Stimulated activated CD8-positive, alpha-beta memory T cell treated with anti-CD3 and anti-CD28 coated beads, Interleukin-15, amount 100 ng/mL, for 48 hours (primary cell): ENCODE results near the gene SLC1A7.

Experiments
- DNase-seq, 2 donors: peaks; one replicate each; pipeline ENCODE4 v3.0.0-alpha.2; 2020; ENCODE audit warnings: low read depth in 2 of 2

Gene SLC1A7

DNA sequence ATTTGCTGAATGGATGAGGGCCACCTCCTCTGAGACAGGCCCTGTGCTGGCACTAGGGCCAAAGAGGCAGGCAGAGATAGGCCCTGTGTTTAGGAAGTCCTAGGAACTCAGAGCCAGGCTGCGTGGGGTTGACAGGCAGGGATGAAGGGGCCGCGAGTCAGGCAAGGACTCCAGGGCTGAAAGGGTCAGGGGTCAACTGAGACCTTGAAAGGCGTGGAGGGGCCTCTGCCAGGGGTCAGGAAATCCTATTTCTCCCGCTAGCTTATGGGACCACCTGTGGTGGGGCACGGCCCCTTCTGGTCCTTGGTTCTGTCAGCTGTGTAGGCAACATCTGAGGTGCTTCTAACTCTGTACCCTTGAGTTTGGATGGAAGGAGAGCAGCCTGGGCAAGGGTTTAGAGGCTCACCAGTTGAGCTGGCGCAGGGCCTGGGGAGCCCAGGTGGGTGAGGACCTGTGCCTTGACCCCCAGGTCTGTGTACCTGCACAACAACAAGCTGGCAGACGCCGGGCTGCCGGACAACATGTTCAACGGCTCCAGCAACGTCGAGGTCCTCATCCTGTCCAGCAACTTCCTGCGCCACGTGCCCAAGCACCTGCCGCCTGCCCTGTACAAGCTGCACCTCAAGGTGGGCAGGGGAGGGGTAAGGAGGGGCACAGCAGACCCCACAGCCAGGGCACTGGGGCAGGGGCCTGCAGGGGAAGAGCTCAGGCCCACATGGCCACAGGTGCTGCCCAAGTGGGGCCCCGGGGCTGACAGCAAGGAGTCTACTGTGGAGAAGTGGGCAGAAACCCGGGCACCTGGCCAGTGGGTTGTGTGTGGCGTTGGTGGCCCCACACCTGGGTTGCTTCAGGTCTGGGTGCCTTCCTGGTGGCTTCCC is 65.5 kb downstream of the SLC1A7 start:
- DNase-seq = no peak

DNA sequence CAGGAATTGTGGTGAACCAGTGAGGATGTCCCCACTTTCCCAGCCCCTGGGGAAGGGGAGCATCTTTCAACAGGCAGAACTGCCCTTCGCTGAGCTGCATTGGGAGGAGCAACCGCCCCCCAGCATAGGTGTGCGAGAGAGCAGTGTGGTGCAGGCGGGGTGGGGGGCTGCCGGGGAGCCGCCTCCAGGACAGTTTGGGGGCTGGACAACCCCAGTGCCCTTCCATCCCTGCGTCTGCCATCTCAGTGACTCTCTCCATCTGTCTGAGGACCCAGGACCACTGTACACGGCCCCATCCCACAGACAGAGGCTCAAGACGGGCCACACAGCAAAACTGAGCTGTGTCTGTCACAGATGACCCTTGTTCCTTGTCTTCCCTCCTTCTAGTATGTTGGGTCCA is 66.3 kb downstream of the SLC1A7 start:
- DNase-seq = no peak

DNA sequence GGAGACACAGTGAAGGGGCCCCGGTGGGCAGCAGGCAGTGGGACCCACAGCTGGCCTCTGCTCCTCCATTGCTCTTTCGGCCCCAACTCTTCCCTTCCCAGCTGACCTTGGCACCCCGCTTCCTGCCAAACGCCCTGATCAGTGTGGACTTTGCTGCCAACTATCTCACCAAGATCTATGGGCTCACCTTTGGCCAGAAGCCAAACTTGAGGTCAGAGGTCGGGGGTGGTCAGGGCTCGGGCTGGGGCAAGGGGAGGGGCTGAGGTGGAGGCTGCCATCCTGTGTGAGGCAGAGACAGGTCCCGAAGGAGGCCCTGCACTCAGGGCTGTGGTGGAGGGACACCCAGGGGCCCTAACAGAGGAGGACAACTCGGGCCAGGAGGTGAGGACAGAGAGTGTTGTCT is 66.7 kb downstream of the SLC1A7 start:
- DNase-seq = no peak

DNA sequence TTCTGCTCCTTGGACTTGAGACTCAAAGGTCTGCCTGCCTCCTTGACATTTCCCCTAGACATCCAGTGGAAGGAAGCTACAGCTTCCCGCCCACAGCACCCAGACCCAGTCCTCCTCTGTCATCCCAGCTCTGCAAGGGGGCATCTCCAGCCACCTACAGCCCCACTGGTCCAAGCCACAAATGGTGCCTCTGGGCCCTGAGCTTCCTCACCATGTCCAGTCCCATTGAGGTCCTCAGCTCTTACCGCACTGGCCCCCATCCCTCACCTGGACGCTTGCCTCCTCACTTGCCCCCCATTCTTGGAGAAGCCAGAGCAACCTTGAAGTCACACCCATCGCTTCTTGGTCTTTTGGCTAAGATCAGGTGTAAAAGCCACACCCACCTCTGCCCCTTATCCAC is 67.2 kb downstream of the SLC1A7 start:
- DNase-seq = no peak

DNA sequence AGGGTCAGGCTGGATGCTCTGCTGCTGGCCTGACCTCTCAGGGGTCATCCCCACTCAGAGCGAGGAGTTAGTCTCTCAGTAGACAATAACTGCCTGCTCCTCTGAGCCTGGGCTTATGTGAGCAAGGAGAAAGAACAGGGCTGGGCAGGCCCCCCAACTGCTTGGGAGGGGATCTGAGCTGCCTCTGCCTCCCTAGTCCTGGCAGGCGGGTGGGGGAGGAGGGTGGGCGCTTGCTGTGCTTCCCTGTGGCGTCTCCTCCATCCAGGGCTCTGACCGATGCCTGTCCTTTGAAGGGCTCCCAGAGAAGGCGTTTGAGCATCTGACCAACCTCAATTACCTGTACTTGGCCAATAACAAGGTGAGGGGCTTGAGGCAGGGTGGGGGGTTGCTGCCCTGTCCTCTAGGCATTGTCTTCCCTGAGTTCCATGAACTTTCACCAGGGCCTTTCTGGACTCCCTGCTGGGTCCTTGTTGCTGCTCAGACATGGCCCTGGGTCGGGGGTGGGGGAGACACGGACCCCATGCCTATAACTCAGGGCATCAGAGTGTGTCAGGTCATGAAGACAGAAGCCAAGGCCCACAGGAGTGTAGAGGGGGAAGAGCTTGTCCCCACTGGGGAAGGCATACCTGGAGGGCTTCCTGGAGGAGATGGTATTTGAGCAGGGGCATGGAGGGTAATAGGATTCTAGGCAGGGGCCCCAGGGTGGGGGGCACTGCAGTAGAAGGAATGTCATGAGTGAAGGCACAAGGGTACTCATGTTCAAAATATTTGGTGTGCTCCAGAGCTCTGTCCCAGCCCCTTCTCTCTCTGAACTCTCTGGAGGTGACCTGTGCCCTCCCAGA is 67.9 kb downstream of the SLC1A7 start:
- DNase-seq = no peak

DNA sequence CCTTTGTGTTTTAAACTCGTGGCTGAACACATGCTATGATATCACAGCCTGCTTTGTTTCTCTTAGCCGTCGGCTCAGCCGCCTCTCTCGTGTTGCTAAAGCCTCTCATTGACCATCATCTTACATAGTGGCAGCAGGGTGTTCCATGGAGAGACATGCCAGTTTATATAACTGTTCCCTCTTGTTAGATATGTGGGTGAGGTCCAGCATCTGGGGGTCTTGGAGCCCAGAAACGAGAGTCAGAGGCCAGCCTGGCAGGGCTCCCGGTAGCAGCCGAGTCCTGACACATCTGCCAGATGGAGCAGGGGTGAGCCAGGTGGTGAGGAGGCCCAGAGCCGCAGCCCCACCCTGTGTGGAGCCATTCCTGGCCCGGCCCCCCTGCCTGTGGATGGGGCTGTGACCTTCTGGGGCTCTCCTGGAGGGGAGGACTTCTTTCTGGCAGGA is 68.5 kb downstream of the SLC1A7 start:
- no peak for DNase-seq

DNA sequence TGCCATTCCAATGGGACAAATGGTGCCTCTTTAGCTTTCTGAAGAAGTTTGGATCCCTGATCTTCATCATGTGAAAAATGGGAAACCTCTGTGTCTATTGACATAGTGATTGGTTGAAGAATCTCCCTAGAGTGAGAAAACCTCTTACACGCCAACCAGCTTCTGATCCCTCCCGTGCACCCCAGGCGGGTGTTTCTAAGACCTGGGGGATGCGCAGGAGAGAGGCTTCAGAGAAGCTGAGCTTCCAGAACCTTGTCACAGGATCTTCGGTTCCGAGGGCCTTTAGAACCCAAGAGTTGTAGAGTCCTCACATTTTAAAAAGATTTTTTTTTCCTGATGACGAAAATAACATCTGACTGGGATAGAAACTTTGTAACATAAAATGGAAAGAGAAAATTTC is 69.2 kb downstream of the SLC1A7 start:
- no peak for DNase-seq

DNA sequence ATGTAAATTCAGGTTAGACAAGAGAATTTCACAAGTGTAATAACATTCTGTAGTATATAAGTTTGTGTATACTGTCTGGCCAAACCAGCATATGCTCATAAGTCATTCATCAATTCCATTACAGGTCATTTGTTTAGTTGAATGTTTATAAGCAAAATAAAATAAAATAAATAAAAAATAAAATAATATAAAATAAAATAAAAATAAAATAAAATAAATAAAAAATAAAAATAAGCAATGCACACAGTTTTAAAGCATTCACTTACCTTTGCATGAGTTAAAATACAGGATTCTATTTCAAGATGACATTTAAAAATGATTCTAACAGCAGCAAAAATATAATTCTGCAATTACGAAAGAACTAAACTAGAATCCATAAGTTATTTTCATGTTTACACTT is 70.5 kb downstream of the SLC1A7 start:
- DNase-seq = no peak

DNA sequence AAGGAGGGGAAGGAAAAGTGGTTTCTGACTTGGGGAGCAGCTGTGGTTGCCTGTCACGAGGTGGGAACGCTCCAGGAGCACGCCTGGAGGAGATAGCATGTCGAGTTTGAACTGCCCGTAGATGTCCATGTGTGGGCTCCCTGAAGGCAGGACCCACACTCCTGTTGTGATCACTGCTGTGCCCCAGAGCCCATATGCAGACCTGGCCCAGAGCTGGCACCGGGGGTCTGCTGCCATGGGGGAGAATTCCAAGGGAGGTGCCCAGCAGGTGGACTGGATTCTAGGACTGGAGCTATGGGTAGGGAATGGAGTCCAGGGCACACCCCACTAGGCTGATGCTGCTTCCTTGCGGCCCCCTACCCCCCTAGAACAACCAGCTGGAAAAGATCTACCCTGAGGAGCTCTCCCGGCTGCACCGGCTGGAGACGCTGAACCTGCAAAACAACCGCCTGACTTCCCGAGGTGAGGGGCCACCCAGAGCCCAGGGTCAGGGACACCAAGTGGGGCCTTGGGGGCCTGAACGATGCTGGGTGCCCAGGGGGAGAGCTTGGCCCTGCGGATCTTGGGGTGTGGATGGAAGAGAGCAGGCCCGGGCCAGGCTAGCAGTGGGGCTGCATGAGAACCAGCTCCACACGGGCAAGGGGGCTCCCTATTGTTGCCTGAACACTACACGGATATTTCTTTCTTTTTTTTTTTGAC is 71.1 kb downstream of the SLC1A7 start:
- no peak for DNase-seq

DNA sequence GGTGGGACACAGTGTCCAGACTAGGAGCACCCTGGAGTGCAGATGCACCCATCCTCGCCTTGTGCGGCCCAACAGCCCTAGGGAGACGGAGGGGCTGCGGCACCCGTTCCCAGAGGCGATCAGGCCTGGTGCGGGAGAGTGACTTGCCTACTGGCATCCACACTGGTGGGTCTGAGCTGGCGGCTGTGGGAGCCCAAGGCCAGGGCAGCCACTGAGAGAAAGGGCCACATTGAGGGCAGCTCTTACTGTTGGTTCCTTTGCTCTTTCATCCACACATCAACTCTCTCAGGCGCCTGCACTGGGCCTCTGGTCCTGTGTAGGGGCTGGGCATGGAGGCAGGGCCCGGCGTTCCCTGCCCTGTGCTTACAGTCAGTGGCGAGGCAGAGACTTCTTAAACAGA is 71.8 kb downstream of the SLC1A7 start:
- DNase-seq = no peak

DNA sequence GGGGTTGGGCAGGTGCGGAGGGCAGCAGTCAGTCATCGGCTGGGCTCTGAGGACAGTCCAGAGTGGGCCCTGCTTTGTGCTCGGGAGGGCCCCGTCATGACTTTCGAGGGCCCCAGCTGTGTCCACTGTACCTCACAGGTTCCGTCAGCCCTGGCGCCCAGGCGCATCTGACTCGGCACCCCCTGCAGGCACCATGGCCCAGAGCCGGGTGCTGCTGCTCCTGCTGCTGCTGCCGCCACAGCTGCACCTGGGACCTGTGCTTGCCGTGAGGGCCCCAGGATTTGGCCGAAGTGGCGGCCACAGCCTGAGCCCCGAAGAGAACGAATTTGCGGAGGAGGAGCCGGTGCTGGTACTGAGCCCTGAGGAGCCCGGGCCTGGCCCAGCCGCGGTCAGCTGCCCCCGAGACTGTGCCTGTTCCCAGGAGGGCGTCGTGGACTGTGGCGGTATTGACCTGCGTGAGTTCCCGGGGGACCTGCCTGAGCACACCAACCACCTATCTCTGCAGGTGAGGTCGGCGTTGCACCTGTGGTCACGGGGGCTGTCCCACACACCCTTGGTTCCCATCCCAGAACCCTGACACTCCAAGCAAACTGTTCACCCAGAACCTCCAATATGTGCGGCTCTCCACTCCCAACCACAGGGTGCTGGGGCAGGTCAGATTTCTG is 72.6 kb downstream of the SLC1A7 start:
- no peak for DNase-seq

DNA sequence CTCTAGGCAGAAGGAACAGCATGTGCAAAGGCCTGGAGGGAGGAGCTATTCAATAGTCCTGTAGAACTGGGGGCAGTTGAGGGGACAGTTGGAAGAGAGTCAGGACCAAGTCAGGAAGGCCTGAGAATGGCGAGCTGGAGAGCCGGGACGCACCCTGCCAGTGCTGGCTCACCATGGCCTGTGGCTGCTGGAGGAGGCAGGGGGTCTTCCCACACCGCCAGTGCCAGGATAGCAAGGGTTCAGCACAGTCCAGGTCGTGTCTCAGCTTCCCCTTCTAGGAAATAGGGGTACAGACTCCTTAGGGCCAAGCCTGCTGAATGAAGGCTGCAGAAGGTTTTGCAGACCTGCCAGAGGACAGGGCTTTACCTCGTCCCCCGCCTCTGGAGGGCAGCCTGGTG is 73.2 kb downstream of the SLC1A7 start:
- DNase-seq = no peak

DNA sequence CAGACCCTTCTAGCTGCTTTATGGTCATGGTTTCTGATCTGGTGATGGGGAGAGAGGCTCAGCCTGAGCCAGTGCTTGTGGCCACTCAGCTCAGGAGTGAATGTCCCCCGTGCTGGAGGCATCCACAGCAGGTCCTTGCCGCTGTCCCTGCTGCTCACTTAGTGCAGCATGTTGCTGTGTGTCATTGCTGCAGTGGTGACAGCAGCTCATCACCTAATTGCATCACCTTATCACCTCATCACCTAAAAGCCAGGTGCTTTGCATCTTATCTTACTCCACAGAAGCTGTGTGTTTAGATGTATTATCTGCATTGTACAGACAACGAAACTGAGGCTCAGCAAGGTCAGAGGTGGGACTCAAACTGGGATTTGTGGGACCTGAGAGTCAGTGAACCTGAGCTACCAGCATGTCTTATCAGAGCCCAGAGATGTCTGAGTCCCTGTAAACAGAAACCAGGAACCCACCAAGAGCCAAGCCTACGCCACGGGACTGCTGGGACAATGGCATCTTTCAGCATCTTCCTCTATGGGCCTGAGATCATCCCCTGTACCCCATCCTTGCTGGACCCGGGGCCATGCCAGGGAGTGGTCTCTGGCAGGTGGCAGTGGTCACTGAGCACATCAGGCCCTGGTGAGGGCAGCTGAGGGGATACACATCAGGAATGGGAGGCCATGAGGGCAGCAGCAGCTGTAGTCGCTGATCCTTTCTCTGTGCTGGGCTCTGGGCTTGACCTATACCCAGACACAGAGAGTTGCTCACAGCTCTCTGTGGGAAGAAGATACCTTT is 73.9 kb downstream of the SLC1A7 start:
- DNase-seq = no peak

DNA sequence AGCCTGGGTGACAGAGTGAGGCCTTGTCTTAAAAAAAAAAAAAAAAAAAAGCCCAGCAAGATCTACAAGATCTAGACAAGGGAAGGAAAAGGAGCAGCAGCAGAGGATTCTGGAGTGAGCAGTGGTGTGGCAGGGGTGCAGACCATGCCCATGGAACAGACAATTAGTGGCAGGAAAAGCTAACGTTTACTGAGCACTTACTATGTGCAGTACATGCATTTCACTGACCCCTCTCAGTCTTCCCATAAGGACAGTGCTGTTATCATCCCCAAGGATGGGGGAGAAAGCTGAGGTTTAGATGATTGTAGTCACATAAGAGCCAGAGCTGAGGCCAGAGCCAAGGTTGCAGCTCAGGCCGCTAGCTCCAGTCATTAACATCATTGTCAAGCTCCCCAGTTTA is 74.6 kb downstream of the SLC1A7 start:
- DNase-seq = no peak

DNA sequence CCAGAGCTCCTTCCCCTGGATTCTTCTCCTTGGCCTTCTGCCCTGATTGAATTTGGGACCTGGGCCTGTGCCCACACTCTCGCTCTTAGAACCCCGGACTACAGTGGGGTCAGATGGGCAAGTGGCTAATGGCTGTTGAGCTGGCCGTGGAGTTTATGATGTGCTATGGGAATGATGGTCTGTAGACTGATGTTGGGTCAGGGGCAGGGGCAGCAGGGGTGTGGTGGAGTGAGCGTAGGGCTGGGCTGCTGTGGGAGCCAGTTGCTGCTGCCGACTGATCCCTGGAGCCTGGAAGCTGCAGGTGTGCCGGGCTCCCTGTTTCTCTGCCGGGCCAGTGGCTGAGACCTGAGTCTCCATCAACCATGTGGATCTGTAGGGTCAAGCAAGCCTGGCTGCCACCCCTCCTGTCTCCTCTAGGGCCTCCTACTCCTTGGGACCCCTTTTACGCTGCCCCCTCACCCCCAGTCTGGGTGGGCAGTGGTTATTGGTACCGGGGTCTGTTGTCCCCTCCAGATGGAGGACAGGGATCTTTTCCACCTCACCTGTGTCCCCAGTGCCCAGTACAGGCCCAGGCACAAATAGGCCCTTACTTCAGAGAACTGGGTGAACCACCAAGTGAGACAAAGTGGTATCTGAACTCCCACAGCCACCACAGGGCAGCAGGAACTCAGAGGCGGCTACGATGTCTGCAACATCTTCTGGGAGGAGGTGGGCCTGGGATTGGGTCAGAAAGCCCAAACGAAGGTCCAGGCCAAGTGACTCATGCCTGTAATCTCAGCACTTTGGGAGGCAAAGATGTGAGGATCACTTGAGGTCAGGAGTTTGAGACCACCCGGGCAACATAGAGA is 75.3 kb downstream of the SLC1A7 start:
- no peak for DNase-seq

DNA sequence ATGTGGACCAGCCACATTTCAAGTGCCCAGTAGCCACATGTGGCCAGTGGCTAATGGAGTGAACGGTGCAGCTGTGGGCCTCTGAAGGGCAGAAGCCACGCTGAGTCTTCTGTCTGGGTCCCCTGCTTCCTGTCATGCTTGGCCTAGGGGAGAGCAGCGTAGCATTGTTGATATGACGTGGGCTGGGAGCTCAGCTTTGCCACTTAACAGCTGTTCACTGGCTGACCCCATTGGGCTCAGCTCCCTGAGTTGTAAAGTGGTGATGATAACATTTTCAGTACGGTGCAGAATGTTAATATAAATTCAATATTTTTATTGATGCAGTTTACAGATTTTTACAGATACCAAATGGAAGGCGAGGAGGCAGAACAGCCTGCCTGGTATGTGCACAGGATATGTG is 76.0 kb downstream of the SLC1A7 start:
- no peak for DNase-seq

DNA sequence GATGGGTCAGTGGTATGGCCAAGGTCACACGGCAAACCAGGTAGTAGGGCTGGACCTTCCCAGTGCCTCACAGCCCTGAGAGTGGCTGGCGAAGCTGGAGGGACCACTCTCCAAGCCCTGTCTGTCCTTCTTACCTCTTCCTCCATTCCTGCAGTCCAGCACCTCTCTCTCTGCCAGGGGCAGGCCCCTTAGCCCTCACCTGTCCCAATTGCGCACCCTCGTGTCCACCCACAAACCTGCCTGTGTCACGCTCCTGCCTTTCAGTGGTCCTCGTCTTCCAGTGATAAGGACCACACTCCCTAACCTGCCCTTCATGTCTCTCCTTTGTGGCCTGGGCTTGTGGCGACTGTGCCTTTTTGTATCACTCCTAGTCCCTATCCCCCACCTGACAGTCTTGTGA is 77.0 kb downstream of the SLC1A7 start:
- DNase-seq = no peak

DNA sequence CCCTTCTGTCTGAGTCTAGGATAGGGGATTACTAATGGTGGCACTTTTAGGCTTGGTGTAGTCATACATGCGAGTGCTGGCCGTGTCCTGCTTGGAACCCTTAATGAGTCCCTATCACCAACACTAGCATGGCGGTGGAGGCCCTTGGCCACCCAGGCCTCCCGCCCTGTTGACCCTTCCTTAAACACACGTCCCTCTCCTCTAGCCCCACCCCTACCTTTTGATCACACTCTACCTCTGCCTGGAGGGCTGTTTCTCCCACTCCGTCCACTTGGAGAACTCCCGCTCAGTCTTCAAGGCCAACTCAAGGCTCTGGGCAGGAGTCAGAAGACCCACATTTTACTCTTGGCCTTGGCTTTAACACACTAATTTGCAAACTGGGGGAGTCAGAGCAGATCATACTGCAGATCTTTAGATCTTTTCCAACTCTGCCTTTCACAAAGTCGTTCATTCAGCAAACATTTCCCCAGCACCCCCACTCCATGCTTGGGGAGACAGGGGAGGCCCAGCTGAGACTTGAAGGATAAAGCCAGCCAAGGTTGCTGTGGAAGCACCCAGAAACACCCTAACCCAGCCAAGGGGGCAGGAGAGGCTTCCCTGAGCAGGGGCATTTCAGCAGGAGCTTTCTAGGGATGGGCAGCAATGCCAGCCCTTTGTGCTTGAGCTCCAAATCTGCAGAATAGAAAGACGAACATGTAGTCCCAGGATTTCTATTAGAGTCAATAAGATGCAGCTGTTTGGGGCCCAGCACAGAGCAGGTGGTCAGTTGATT is 78.5 kb downstream of the SLC1A7 start:
- no peak for DNase-seq
